ENCODE data around the gene ANKRD36C. TPM values are rescaled to one million over a fixed set of nuclear protein-coding genes. Genes with fewer than 3 reads are reported as not detected.
"Not testable (repeated sequence)": the region's sequence is repeated elsewhere in the genome, so short reads cannot be mapped to it uniquely, and the experiment has no call there.

Gene ANKRD36C
- total and polyA plus RNA-seq, 4 donors: 0.27 to 13.4 (median 9.3) TPM

GRCh38 chr2:95836151-95836550 lies 155.5 kb downstream of the ANKRD36C start:
- no peak for DNase-seq (ENCODE audit: low spot score)

GRCh38 chr2:95834077-95835013 lies 157.3 kb downstream of the ANKRD36C start:
- not testable (repeated sequence) for H3K4me1 ChIP-seq (ENCODE audit: control insufficient read depth in 4 of 4, insufficient read depth in 4 of 4, low read length in 3 of 4); H3K4me3 ChIP-seq (ENCODE audit: low read depth in 1 of 3, low read length in 3 of 3); H3K36me3 ChIP-seq (ENCODE audit: control insufficient read depth in 4 of 4, insufficient read depth in 3 of 4, low read depth in 1 of 4, low read length in 3 of 4); H3K9ac ChIP-seq (ENCODE audit: low read depth in 1 of 2, low read length in 2 of 2); H3K9me3 ChIP-seq (ENCODE audit: control insufficient read depth in 4 of 4, low read length in 3 of 4); H3K27ac ChIP-seq (ENCODE audit: low read depth in 1 of 2, low read length in 2 of 2); H3K27me3 ChIP-seq (ENCODE audit: control insufficient read depth in 4 of 4, insufficient read depth in 4 of 4, low read length in 3 of 4); DNase-seq (ENCODE audit: low spot score)
- 98% methylated on average over 12 of the region's 12 CpGs for WGBS

More at GRCh38 chr2:95836151-95836550, 155.5 kb downstream of the ANKRD36C start:
- 96% methylated on average over 8 of the region's 8 CpGs for WGBS
- Histone ChIP-seq H3K9me3 (ENCODE audit: control insufficient read depth in 4 of 4, low read length in 3 of 4) (no peaks in the 10 kb centered on the region), H3K9ac (ENCODE audit: low read depth in 1 of 2, low read length in 2 of 2) (no peak overlapping the region), H3K4me3 (ENCODE audit: low read depth in 1 of 3, low read length in 3 of 3) (no peak overlapping the region), H3K4me1 (ENCODE audit: control insufficient read depth in 4 of 4, insufficient read depth in 4 of 4, low read length in 3 of 4) (no peaks in the 10 kb centered on the region), H3K27ac (ENCODE audit: low read depth in 1 of 2, low read length in 2 of 2) (no peak overlapping the region), H3K27me3 (ENCODE audit: control insufficient read depth in 4 of 4, insufficient read depth in 4 of 4, low read length in 3 of 4) (no peaks in the 10 kb centered on the region), H3K36me3 (ENCODE audit: control insufficient read depth in 4 of 4, insufficient read depth in 3 of 4, low read depth in 1 of 4, low read length in 3 of 4) (peaks cover 0 to 2% (median 0%) of the 10 kb centered on the region in 4 donors)
- TF ChIP-seq RXRA (IDR thresholded peaks at IDR 0.05): no peak

GRCh38 chr2:95824218-95824617 lies 167.4 kb downstream of the ANKRD36C start:
- 96% methylated on average over 2 of the region's 3 CpGs for WGBS
- peaks cover 6 to 39% (median 9%) of the 10 kb centered on the region in 4 donors for H3K9me3 ChIP-seq (ENCODE audit: control insufficient read depth in 4 of 4, low read length in 3 of 4)
- not testable (repeated sequence) for DNase-seq (ENCODE audit: low spot score); H3K36me3 ChIP-seq (ENCODE audit: control insufficient read depth in 4 of 4, insufficient read depth in 3 of 4, low read depth in 1 of 4, low read length in 3 of 4); H3K4me1 ChIP-seq (ENCODE audit: control insufficient read depth in 4 of 4, insufficient read depth in 4 of 4, low read length in 3 of 4); H3K27ac ChIP-seq (ENCODE audit: low read depth in 1 of 2, low read length in 2 of 2); H3K27me3 ChIP-seq (ENCODE audit: control insufficient read depth in 4 of 4, insufficient read depth in 4 of 4, low read length in 3 of 4); H3K4me3 ChIP-seq (ENCODE audit: low read depth in 1 of 3, low read length in 3 of 3); H3K9ac ChIP-seq (ENCODE audit: low read depth in 1 of 2, low read length in 2 of 2)

GRCh38 chr2:95817521-95817920 lies 174.1 kb downstream of the ANKRD36C start:
- H3K36me3 ChIP-seq (ENCODE audit: control insufficient read depth in 4 of 4, insufficient read depth in 3 of 4, low read depth in 1 of 4, low read length in 3 of 4); H3K27me3 ChIP-seq (ENCODE audit: control insufficient read depth in 4 of 4, insufficient read depth in 4 of 4, low read length in 3 of 4); H3K4me3 ChIP-seq (ENCODE audit: low read depth in 1 of 3, low read length in 3 of 3); H3K4me1 ChIP-seq (ENCODE audit: control insufficient read depth in 4 of 4, insufficient read depth in 4 of 4, low read length in 3 of 4); H3K9ac ChIP-seq (ENCODE audit: low read depth in 1 of 2, low read length in 2 of 2); H3K27ac ChIP-seq (ENCODE audit: low read depth in 1 of 2, low read length in 2 of 2); H3K9me3 ChIP-seq (ENCODE audit: control insufficient read depth in 4 of 4, low read length in 3 of 4); DNase-seq (ENCODE audit: low spot score): not testable (repeated sequence)
- over 99% methylated on average over 2 of the region's 2 CpGs for WGBS

GRCh38 chr2:95813311-95813710 lies 178.3 kb downstream of the ANKRD36C start:
- 84% methylated on average over 1 of the region's 1 CpG for WGBS
- H3K27ac ChIP-seq (ENCODE audit: low read depth in 1 of 2, low read length in 2 of 2): not testable (repeated sequence)

GRCh38 chr2:95799892-95800291 lies 191.7 kb downstream of the ANKRD36C start:
- no peaks in the 10 kb centered on the region for H3K9me3 ChIP-seq (ENCODE audit: control insufficient read depth in 4 of 4, low read length in 3 of 4)
- no peaks in the 10 kb centered on the region for H3K27me3 ChIP-seq (ENCODE audit: control insufficient read depth in 4 of 4, insufficient read depth in 4 of 4, low read length in 3 of 4)
- no peak for DNase-seq (ENCODE audit: low spot score)
- H3K27ac ChIP-seq (ENCODE audit: low read depth in 1 of 2, low read length in 2 of 2): no peak overlapping the region
- H3K4me1 ChIP-seq (ENCODE audit: control insufficient read depth in 4 of 4, insufficient read depth in 4 of 4, low read length in 3 of 4): no peaks in the 10 kb centered on the region
- H3K36me3 ChIP-seq (ENCODE audit: control insufficient read depth in 4 of 4, insufficient read depth in 3 of 4, low read depth in 1 of 4, low read length in 3 of 4): no peaks in the 10 kb centered on the region
- no peak overlapping the region for H3K4me3 ChIP-seq (ENCODE audit: low read depth in 1 of 3, low read length in 3 of 3)
- H3K9ac ChIP-seq (ENCODE audit: low read depth in 1 of 2, low read length in 2 of 2): no peak overlapping the region
- WGBS: 91% methylated on average over 14 of the region's 14 CpGs
- TF ChIP-seq ZBTB33 (IDR thresholded peaks at IDR 0.05) (no peak), ATF3 (IDR thresholded peaks at IDR 0.05) (no peak), FOXA2 (IDR thresholded peaks at IDR 0.05) (no peak), HNF4A (conservative IDR thresholded peaks at IDR 0.05) (no peak), TAF1 (conservative IDR thresholded peaks at IDR 0.05) (no peak), HNF4G (IDR thresholded peaks at IDR 0.05) (no peak), JUND (IDR thresholded peaks at IDR 0.05) (no peak), GABPA (IDR thresholded peaks at IDR 0.05 in 1 of 2, conservative IDR thresholded peaks at IDR 0.05 in 1 of 2) (no peak), FOXA1 (IDR thresholded peaks at IDR 0.05) (no peak)

More at GRCh38 chr2:95813311-95813710, 178.3 kb downstream of the ANKRD36C start:
- not testable (repeated sequence) for H3K9me3 ChIP-seq (ENCODE audit: control insufficient read depth in 4 of 4, low read length in 3 of 4); H3K9ac ChIP-seq (ENCODE audit: low read depth in 1 of 2, low read length in 2 of 2); DNase-seq (ENCODE audit: low spot score); H3K36me3 ChIP-seq (ENCODE audit: control insufficient read depth in 4 of 4, insufficient read depth in 3 of 4, low read depth in 1 of 4, low read length in 3 of 4); H3K4me1 ChIP-seq (ENCODE audit: control insufficient read depth in 4 of 4, insufficient read depth in 4 of 4, low read length in 3 of 4); H3K4me3 ChIP-seq (ENCODE audit: low read depth in 1 of 3, low read length in 3 of 3); H3K27me3 ChIP-seq (ENCODE audit: control insufficient read depth in 4 of 4, insufficient read depth in 4 of 4, low read length in 3 of 4)
